ENCODE data around the gene POLDIP2.

POLDIP2 gene

GRCh38 chr17:28315846-28316705, 41.3 kb downstream of the POLDIP2 start:
- DNase-seq: no peak

GRCh38 chr17:28313841-28314240, 43.5 kb downstream of the POLDIP2 start:
- DNase-seq: no peak

- no peak for DNase-seq
Measured at GRCh38 chr17:28306954-28307401, 50.3 kb downstream of the POLDIP2 start.

- DNase-seq: no peak
Measured at GRCh38 chr17:28298449-28298848, 58.9 kb downstream of the POLDIP2 start.
